Heart left ventricle (tissue), 16 donors: ENCODE data around the gene FPR1. TPM values are rescaled to one million over a fixed set of nuclear protein-coding genes. Genes with fewer than 3 reads are reported as not detected.
"Not testable (repeated sequence)": the region's sequence is repeated elsewhere in the genome, so short reads cannot be mapped to it uniquely, and the experiment has no call there.

Experiments used
- ATAC-seq, 4 donors: fragments of 200-7000 bp; cut with Tn5 transposase; one replicate each; pipeline ENCODE4 v1.9.1; 2020 to 2022; ENCODE audit warnings: moderate library complexity in 4 of 4, mild to moderate bottlenecking in 3 of 4, moderate number of reproducible peaks in 1 of 4
- DNase-seq, 5 donors: peaks; one replicate each; pipeline ENCODE4 v3.0.0-alpha.2; 2020
- H3K27ac ChIP-seq, 12 donors: fragments of 200-600 bp; sonication (generic) in 4 of 12; one replicate each; pipeline versions ENCODE4 v1.5.0 to v1.8.0; 2016 to 2022; ENCODE audit warnings: mild to moderate bottlenecking in 2 of 12
- H3K27me3 ChIP-seq, 9 donors: fragments of 200-600 bp; sonication (generic) in 2 of 9; one replicate each; pipeline versions ENCODE4 v1.5.1 to v1.8.0; 2016 to 2022; ENCODE audit warnings: mild to moderate bottlenecking in 3 of 9
- H3K36me3 ChIP-seq, 9 donors: fragments of 200-600 bp; sonication (generic) in 2 of 9; one replicate each; pipeline versions ENCODE4 v1.5.0 to v1.8.0; 2018 to 2022; ENCODE audit warnings: mild to moderate bottlenecking in 2 of 9
- H3K4me1 ChIP-seq, 12 donors: fragments of 200-600 bp; sonication (generic) in 4 of 12; one replicate each; pipeline versions ENCODE4 v1.5.0 to v1.8.0; 2016 to 2022; ENCODE audit warnings: mild to moderate bottlenecking in 3 of 12
- H3K4me3 ChIP-seq, 12 donors: fragments of 200-600 bp; sonication (generic) in 4 of 12; one replicate each; pipeline versions ENCODE4 v1.5.0 to v1.8.0; 2017 to 2022; ENCODE audit warnings: mild to moderate bottlenecking in 9 of 12, moderate library complexity in 4 of 12
- H3K9me3 ChIP-seq, 12 donors: fragments of 200-600 bp; sonication (generic) in 4 of 12; one replicate each; pipeline versions ENCODE4 v1.5.0 to v1.8.0; 2016 to 2022; ENCODE audit warnings: mild to moderate bottlenecking in 1 of 12
- CTCF ChIP-seq, 12 donors: fragments of 200-600 bp; sonication (generic) in 4 of 12; IDR thresholded peaks; one replicate each; pipeline versions ENCODE4 v1.5.0 to v1.8.0; 2018 to 2022; ENCODE audit warnings: antibody characterized with exemption in 12 of 12, mild to moderate bottlenecking in 5 of 12
- POLR2A ChIP-seq, 2 donors: fragments of 450-650 bp; IDR thresholded peaks; one replicate each; pipeline ENCODE4 v1.6.1; 2017; ENCODE audit warnings: antibody characterized with exemption in 2 of 2, mild to moderate bottlenecking in 2 of 2, moderate library complexity in 2 of 2
- WGBS, 4 donors: extraction: QIAGEN DNeasy Blood & Tissue Kit in 2 of 4; methylation state at CpG; one replicate each; pipeline versions ENCODE4 v1.1.5 to v1.1.7; 2013 to 2018; 5-methylcytosine and 5-hydroxymethylcytosine counted together
- intact Hi-C, 10 donors: fragments of 100-400 bp; cut with DNase I; formaldehyde crosslinking; loops; one replicate each; pipeline versions ENCODE4 v1.11.1 to v1.14.2; 2022
- polyA plus RNA-seq, 2 donors: library from polyadenylated mRNA; stranded (reverse); fragments of 200-250 nt; gene quantifications; one replicate each; pipeline ENCODE4 v1.2.3, GENCODE V29; 2013
- total RNA-seq, 9 donors: library from RNA; depleted of rRNA in 2 of 9; stranded (reverse); fragments of >200 nt in 2 of 9; fragmentation: NEBNext Ultra II Directional in 3 of 9; extraction: Animal tissue kit (Norgen Biotek cat#: 25700) in 3 of 9; gene quantifications; one replicate each; pipeline versions ENCODE4 v1.1.0 to v1.2.4, GENCODE V29; 2016 to 2023
- donor health status: ischemic (EF 13 %, LVEDD 7.1; RV severe dilation, severe dysfunction).
- donor health status: healthy with polysubstance abuse.
- donor health status: DM: no; HTN: yes; CAD: no.
- donor health status: DM: no; HTN: no; CAD: no.
- donor health status: ischemic (EF 25% LVEDD 6.9; RV normal size, moderate dysfunction).
- donor health status: ischemic (EF 25% LVEDD 5.7; RV mildly dilated, moderate dysfunction).
- donor health status: healthy.
- donor health status: DM: yes; HTN: yes; CAD: no.
- donor health status: ischemic (EF 35%, LVEDD 5.7; RV mildly dilated, moderate dysfunction).
- donor health status: nonischemic (EF 11% LVEDD 7.7; RV severe dilation, severe dysfunction).
- donor health status: DM: yes; HTN: yes; CAD: no.
- donor health status: PGD.
- donor health status: ischemic (EF 29% LVEDD 5.4; RV normal size, mild dysfunction).
- donor health status: nonischemic (EF 23%, LVEDD 6.1; RV moderate dilation, normal function).

Gene FPR1
- total and polyA plus RNA-seq, 11 donors: 0.15 to 39.4 (median 4.7) TPM

GRCh38 chr19:51743405-51743804 lies 8.3 kb downstream of the FPR1 start:
- Histone ChIP-seq H3K4me3 (no peak overlapping the region), H3K4me1 (peaks cover 0 to 18% (median 0%) of the 10 kb centered on the region in 12 donors), H3K36me3 (peaks cover 0 to 11% (median 0%) of the 10 kb centered on the region in 9 donors), H3K27me3 (peaks cover 0 to 27% (median 0%) of the 10 kb centered on the region in 9 donors), H3K9me3 (no peaks in the 10 kb centered on the region), H3K27ac (no peak overlapping the region)
- ATAC-seq (no peak), DNase-seq (no peak)
- TF ChIP-seq CTCF (IDR thresholded peaks at IDR 0.05) (no peak), POLR2A (IDR thresholded peaks at IDR 0.05) (no peak)
- intact Hi-C loops: no loop called here
- 74 to 83% (median 75%) methylated on average over 3 of the region's 3 CpGs for WGBS, 4 donors

GRCh38 chr19:51742789-51743188 lies 8.9 kb downstream of the FPR1 start:
- DNase-seq: no peak
- intact Hi-C loops: no loop called here
- Histone ChIP-seq H3K9me3 (no peaks in the 10 kb centered on the region), H3K27me3 (peaks cover 0 to 28% (median 0%) of the 10 kb centered on the region in 9 donors), H3K4me1 (peaks cover 0 to 12% (median 0%) of the 10 kb centered on the region in 12 donors), H3K4me3 (no peak overlapping the region), H3K27ac (no peak overlapping the region), H3K36me3 (peaks cover 0 to 11% (median 0%) of the 10 kb centered on the region in 9 donors)
- WGBS, 4 donors: 53 to 62% (median 57%) methylated on average over 6 of the region's 6 CpGs
- no peak for ATAC-seq
- TF ChIP-seq CTCF (IDR thresholded peaks at IDR 0.05) (no peak), POLR2A (IDR thresholded peaks at IDR 0.05) (no peak)

- Histone ChIP-seq H3K4me3 (no peak overlapping the region), H3K4me1 (peaks cover 0 to 19% (median 0%) of the 10 kb centered on the region in 12 donors), H3K27ac (no peak overlapping the region), H3K36me3 (no peaks in the 10 kb centered on the region), H3K27me3 (peaks cover 0 to 50% (median 6%) of the 10 kb centered on the region in 9 donors), H3K9me3 (no peaks in the 10 kb centered on the region)
- no peak for ATAC-seq
- DNase-seq: no peak
- WGBS, 4 donors: 62 to 82% (median 77%) methylated on average over 5 of the region's 5 CpGs
- intact Hi-C loops: no loop called here
- TF ChIP-seq CTCF (IDR thresholded peaks at IDR 0.05) (no peak), POLR2A (IDR thresholded peaks at IDR 0.05) (no peak)
These were observed 11.3 kb downstream of the FPR1 start for GRCh38 chr19:51740356-51740755.

- H3K4me3 ChIP-seq: no peak overlapping the region
- no peak for TF ChIP-seq CTCF (IDR thresholded peaks at IDR 0.05)
- TF ChIP-seq POLR2A (IDR thresholded peaks at IDR 0.05): no peak
- no peak overlapping the region for H3K27ac ChIP-seq
- 70 to 77% (median 76%) methylated on average over 13 of the region's 13 CpGs for WGBS, 4 donors
- H3K27me3 ChIP-seq: peaks cover 0 to 55% (median 6%) of the 10 kb centered on the region in 9 donors
- DNase-seq (no peak), ATAC-seq (no peak)
- intact Hi-C loops: no loop called here
- H3K9me3 ChIP-seq: no peaks in the 10 kb centered on the region
- H3K4me1 ChIP-seq: peaks cover 0 to 20% (median 0%) of the 10 kb centered on the region in 12 donors
- no peaks in the 10 kb centered on the region for H3K36me3 ChIP-seq
These were observed 12.0 kb downstream of the FPR1 start for GRCh38 chr19:51739466-51740213.

GRCh38 chr19:51738523-51738922 lies 13.2 kb downstream of the FPR1 start:
- H3K36me3 ChIP-seq, DNase-seq, H3K4me3 ChIP-seq, H3K27ac ChIP-seq, ATAC-seq, H3K9me3 ChIP-seq, intact Hi-C loops: not testable (repeated sequence)
- Histone ChIP-seq H3K27me3 (peaks cover 0 to 55% (median 6%) of the 10 kb centered on the region in 9 donors), H3K4me1 (peaks cover 0 to 20% (median 0%) of the 10 kb centered on the region in 12 donors)
- 88 to 93% (median 90%) methylated on average over 10 of the region's 10 CpGs for WGBS, 4 donors
